HG03103 (cell line): Measurements from ENCODE around the gene ACP7.

Experiments used
- ATAC-seq: cut with Tn5 transposase; IDR thresholded peaks from one replicate; pipeline ENCODE4 v1.9.1; 2021; ENCODE audit warnings: low read depth; ENCODE audit not compliant: unreplicated experiment

The ACP7 gene

DNA sequence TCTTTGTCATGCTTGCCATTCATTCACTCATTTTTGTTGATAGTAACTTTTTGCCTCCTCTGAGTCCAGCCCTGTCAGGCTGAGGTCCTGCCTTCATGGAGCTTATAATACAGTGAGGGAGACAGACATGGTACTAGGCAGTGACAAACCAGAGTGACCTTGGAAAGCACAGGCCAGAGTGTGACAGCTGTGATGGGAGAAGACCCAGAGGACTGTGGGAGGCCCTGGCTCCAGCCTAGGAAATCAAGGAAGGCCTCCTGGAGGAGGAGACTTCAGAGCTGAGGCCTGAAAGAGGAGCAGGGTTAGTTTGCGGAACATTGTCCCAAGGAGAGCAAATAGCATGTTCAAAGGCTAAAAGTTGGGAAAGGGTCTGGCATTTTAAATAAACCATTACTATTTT lies 61.9 kb downstream of the ACP7 start:
- no peak for ATAC-seq

DNA sequence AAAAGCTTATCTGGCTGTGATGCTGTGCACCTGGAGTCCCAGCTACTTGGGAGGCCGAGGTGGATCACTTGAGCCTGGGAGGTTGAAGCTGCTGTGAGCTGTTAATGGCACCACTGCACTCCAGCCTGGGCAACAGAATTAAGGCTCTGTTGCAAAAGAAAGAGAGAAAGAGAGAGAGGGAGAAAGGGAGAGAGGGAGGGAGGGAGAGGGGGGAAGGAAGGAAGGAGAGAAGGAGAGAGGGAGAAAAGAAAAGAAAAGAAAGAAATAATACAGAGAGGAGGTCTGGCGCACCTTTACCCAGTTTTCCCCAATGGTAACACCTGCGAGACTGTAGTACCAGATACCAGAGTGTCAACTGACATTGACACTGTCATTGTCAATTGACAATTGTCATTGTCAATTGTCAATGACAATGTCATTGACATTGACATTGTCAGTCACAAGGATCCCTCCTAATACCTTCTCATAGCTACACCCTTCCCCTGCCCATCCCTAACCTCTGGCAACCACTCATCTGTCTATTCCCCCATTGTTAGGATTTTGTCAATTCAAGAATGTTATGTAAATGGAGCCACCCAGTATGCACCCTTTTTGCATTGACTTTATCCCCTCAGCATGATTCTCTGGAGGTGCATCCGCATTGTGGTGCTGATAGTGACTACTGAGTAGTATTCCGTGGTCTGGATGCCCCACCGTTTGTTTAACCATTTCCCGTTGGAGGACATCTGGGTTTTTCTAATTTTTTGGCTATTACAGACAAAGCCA lies 62.7 kb downstream of the ACP7 start:
- no peak for ATAC-seq

DNA sequence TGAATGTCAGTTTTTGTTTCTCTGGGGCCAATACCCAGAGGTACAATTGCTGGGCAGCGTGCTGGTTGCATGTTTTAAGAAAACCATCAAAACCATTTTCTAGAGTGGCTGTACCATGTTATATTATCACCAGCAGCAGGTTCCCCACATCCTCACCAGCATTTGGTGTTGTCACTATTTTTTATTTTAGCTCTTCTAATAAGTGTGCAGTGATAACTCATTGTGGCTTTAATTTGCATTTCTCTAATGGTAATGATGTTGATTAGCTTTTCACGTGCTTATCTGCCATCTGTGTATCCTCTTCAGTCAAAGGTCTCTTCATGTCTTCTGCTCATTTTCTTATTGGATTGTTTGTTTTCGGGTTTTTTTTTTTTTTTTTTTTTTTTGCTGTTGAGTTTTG lies 63.3 kb downstream of the ACP7 start:
- ATAC-seq: no peak

DNA sequence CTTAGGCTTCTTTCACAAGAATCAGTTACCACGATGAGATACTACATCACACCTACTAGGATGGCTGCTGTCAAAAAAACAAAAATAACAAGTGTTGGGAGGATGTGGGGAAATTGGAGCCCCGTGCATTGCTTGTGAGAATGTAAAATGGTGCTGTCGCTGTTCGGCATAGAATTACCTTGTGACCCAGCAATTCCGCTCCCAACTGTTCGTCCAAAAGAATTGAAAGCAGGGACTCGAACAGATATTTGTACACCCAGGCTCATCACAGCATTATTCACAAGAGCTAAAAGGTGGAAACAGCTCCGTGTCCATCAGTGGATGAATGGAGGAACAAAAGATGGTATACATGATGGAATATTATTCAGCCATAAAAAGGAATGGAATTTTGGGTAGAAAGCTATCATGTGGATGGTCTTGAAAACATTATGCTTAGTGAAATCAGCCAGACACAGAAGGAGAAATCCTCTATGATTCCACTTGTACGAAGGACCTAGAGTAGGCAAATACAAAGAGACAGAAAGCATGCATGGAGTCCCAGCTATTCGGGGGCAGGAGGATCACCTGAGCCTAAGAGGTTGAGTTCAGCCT lies 64.9 kb downstream of the ACP7 start:
- no peak for ATAC-seq

DNA sequence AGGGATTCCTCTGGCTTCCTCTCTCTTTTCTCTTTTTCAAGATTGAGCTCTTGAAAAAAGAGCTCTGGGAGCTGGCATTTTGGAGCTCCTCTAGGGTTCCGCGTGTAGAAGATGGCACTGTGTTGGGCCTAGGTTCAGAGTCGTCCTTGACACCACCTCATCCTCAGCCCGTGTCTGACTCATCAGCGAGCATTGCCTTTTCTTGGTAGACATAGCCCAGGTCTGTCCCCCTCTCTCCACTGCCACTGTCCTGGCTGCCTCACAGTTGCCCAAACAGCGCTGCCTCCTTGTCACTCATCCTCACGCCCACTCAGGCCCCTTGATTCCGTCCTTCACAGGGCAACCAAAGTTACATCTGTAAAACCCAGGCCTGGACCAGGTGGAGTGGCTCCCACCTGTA lies 66.1 kb downstream of the ACP7 start:
- no peak for ATAC-seq

DNA sequence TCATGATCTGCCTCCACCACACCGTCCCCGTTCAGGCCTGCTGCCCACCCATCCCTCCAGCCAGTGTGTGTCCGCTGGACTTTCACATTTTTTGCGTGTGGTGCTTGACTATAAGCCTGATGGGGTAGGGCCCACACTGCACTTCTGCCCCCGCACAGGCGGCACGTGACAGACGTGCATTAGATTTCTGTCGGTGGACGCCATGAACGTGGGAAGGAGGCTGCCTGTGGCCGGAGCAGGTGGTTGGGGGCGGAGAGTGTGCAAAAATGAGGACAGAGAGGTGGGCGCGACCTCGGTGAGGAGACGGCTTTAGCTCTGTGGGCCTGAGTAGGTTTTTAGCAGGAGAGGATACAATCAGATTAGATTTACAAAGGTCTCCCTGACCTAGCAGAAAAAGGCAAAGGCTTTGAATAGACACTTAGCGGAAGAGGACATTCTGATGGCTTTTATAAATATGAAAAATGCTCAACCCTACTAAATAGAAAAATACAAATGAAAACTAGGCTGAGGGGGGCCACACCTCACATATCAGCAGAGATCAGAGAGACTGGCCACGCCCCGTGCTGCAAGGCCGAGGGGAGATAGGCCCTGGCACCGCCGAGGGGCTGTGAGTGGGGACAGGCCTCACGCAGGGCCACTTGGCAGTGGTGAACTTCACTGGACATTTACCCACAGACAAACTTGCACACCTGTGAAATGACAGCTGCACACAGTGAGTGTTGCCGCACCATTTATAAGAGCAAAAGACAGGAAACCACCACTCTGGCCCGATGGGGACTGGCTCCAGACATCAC lies 66.8 kb downstream of the ACP7 start:
- ATAC-seq: no peak

DNA sequence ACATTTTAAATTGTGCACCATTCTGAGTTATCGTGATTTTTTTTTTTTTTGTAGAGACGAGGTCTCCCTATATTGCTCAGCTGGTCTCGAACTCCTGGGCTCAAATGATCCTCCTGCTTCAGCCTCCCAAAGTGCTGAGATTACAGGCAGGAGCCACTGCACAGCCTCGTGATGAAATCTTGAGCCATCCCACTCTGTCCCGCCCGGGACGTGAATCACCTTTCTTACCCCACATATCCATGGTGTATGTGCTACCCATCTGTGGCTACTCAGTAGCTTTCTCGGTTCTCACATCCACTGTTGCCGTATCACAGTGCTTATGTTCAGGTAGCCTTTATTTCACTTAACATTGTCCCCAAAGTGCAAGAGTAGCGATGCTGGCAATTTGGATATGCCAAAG lies 67.9 kb downstream of the ACP7 start:
- ATAC-seq: no peak

DNA sequence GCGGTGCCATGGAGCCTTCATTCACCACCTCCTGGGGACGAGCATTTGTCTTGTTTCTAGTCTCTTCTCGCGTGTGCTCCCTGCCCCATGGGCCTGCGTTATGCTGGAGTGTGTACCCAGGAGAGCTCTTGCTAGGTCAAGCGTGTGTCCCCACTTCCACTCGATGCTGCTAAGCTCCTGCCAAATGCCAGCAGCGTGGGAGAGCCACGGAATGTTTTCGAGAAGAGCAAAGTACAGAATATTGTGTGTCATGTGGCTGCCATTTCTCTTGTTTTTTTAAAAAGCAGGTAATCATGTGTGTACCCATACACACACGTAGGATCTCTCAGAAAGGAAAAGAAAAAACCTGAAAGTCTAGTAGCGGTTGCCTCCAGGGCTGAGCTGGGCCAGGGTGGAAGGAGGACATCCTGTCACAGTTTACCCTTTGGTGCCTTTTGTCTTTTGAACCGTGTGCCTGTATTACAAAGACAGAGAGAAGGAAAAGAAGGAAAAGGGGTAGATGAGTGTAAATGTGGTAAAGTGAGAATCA lies 70.0 kb downstream of the ACP7 start:
- ATAC-seq: no peak

DNA sequence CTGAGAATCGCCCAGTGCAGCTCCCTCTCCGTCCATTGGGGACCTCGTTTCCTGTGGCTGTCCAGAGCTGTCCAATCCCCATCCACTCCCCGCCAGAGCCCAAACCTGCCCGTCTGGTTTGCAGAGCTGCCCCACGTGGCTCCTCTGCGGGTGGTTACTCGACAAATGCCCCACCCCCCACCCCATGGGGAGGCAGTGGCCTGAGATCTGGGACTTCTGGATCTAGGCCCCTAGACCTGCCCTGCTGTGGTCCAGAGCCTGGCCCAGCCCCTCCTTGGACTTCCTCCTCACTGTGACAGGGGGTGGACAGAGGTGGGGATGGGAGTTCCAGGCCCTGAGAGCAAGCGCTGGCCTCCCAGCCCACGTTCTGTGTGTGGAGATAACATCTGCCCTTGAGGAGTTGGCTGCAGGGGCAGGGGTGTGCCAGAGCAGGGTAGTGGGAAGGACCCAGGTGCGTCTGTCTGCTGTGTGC lies 70.5 kb downstream of the ACP7 start:
- no peak for ATAC-seq

DNA sequence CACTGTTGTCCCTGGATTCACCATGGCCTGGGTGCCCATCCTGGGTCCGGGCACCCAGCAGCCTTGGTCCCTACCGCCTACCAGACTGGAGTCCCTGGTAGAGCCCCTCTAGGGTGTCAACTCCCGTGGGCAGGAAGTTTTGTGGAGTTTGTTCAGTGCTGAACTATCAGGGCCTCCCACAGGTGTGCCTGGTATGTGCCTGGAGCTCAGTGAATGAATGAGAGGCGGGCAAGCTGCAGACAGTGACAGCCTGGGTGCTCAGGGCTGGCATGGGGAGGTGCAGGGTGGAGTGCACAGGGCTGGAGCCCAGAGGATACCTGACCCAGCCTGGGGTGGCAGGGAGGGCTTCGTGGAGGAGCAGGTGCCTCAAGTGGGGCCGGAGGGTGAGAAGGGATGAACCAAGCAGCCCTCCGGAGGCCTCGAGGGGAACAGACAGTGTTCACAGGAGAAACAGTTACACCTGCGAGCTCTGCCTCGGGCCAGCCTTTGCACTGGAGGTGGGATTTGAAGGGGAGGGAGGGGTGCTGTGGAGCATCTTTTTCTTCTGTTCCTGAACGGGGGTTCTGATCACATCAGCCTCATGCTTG lies 71.0 kb downstream of the ACP7 start:
- ATAC-seq: no peak

DNA sequence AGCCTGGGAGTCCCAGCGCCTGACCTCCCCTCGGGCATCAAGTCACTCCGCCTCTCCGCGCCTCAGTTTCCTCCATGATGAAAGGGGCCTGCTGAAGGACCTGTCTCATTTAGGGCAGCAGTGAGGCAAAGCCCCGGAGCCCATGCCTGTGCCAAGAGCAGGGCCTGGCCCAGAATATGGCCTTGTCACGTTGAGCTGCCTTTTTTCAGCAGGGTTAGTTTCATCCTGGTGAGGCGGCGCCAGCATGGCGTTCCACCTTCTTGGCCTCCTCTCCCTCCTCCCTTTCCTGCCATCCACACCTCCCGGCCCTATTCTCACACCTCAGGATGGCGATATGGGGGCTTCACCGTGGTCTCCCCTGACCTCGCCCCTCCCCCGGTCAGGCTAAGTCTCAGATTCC lies 71.6 kb downstream of the ACP7 start:
- no peak for ATAC-seq

DNA sequence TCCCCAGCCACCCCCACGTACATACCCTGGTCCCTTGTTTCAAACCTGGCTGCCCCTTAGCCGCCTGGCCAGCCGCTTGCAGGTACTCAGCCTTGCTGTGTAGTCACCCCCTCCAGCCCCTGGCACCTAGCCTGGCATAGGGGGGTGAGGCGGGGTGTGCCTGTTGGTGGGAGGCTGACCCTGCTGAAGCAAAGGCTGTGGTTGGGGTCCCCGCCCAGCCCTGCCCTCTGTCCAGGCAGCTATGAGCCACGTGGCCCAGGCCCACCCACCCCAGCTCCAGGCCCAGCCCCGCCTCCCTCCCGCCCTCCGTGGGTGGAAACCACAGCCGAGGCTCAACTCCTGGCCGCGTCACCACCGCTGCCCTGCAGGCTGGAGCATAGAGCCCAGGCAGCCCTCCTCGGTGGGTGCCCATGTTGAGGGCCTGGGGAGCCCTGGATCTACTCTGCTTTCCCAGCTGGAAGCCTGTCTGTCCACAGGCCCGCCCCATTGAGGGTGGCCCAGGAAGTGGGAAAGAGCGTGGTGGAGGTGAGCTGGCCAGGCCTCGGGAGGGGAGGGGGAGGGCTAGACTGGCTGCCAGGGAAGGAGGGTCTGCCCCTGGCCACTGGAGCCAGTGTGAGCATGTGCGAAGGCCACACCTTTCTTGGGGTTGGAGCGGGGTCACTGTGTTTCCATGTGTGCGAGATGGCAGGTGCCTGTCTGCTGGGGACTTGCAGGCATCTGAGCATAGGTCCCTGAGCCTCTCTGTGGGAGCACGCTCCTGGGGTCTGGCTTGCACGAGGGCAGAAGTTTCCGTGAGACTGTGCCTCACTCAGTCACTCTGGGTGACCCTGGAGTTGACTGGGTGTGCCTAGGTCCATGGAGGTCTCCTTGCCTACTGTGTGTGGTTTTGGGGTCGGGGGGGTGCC lies 72.4 kb downstream of the ACP7 start:
- ATAC-seq: no peak

DNA sequence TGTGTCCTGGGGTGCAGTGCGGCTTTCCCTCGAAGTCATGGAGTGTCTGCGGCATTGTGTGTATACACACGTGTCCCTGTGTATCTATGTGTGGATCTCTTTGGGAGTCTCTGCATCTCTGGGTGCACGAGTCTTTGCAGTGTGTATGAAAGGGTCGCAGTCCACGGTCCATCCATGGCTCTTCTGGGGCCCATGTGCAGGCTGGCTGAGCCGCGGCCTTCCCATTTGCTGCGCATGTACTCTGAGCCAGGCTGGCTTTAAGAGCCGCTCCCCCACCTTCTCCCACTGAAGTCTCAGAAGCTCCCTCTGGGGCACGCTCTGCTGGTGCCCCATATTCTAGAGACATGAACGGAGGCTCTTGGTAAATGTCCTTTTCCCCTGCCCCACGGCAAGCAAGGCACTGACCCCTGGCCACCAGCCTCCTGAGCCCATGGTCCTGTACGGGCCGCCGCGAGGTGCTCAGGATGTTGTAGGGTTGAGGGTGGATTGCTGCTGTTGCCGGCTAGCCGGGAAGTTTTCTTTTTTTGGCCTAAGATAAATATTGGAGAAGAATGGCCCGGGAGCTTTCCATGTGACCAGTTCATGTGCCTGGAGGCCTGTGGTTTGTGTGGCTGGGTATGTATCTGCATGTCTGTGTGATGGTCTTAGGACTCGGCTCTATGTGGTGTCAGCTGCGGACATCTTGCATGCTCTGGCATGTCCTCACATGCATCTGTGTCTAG lies 73.3 kb downstream of the ACP7 start:
- no peak for ATAC-seq

DNA sequence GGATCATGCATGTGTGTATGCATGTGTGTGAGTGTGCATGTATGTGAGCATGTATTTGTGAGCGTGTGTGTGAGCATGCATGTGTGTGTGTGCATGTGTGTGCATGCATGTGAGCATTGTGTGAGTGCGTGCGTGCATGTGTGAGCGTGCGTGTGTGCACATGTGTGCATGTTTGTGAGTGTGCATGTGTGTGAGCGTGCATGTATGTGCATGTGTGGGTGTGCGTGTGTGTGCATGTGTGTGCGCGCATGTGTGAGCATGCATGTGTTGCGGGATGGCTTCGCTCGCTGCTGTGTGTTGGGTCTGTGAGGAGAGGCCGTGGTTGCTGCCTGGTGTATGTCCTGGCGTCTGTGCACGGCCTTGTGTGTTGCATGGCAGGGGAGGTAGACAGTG lies 73.8 kb downstream of the ACP7 start:
- ATAC-seq: no peak

DNA sequence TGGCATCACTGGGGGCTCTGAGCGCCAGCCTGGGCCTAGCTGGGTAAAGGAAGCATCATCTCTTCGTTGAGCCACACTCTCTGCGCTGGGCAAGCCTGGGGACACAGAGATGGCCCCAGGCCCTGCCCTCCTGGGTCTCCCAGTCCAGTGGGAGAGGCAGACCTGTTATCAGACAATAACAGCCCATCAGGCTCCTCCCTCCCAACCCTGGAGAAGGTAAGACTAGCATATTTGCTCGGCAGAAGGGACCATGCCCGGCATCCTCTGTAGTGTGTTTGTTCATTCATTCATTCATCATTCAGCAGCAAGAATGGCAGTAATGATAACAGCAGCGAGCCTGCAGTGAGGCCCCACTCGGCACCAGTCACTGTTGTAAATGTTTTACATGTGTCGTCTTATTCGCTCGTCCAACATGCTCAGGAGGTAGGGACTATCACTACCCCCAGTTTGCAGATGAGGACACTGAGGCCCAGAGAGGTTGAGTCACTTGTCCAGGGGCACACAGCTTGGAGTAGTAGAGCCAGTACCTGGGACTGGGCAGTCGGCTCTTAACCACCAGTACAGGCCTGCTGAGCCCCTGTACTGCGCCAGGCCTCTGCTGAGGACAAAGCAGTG lies 74.6 kb downstream of the ACP7 start:
- ATAC-seq: no peak

DNA sequence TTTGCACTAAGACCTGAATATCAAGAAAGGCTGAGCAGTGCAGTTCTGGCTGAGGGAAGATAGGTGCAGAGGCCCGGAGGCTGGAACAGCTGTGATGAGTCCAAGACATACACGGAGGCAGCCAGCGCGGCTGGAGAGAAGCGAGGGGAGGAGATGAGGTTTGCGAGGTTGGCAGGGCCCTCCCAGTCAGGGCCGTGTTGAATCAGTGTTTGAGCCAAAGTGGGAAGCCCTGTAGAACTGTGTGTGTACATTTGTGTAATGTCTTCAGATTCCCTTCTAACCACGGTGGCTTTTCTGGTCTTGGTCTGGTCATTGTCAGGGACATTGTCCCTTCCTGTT lies 76.3 kb downstream of the ACP7 start:
- no peak for ATAC-seq
